ENCODE results near the gene CLIP3.
A peak's percentile ranks its signal among the peaks of the same experiment; 100 is the strongest.

CLIP3 gene

GRCh38 chr19:36006955-36007354 lies 25.7 kb downstream of the CLIP3 start:
- H3K36me3 ChIP-seq (ENCODE audit: control insufficient read depth, insufficient read depth, low read length), result no peaks in the 10 kb centered on the region
- H3K27me3 ChIP-seq (ENCODE audit: control insufficient read depth, insufficient read depth, low read length), result no peaks in the 10 kb centered on the region
- no peak overlapping the region for H3K4me3 ChIP-seq (ENCODE audit: low read depth, low read length)
- no peak overlapping the region for H3K9ac ChIP-seq (ENCODE audit: low read depth, low read length)
- no peak overlapping the region for H3K27ac ChIP-seq (ENCODE audit: low read depth, low read length)
- no peaks in the 10 kb centered on the region for H3K9me3 ChIP-seq (ENCODE audit: control insufficient read depth, insufficient read depth, low read length)
- H3K4me1 ChIP-seq (ENCODE audit: control insufficient read depth, insufficient read depth, low read length), result no peaks in the 10 kb centered on the region; the same call in 1 of the 2 replicates

- no peak overlapping the region for H3K27ac ChIP-seq (ENCODE audit: low read depth, low read length)
- H3K9me3 ChIP-seq (ENCODE audit: control insufficient read depth, insufficient read depth, low read length), result no peaks in the 10 kb centered on the region
- no peaks in the 10 kb centered on the region; the same call in 1 of the 2 replicates for H3K4me1 ChIP-seq (ENCODE audit: control insufficient read depth, insufficient read depth, low read length)
- H3K27me3 ChIP-seq (ENCODE audit: control insufficient read depth, insufficient read depth, low read length), result no peaks in the 10 kb centered on the region
- no peak overlapping the region for H3K9ac ChIP-seq (ENCODE audit: low read depth, low read length)
- H3K4me3 ChIP-seq (ENCODE audit: low read depth, low read length), result no peak overlapping the region
- no peaks in the 10 kb centered on the region for H3K36me3 ChIP-seq (ENCODE audit: control insufficient read depth, insufficient read depth, low read length)
Observed at GRCh38 chr19:36003284-36003683, 29.4 kb downstream of the CLIP3 start.

- no peak overlapping the region for H3K9ac ChIP-seq (ENCODE audit: low read depth, low read length)
- no peak overlapping the region for H3K27ac ChIP-seq (ENCODE audit: low read depth, low read length)
- no peak overlapping the region for H3K4me3 ChIP-seq (ENCODE audit: low read depth, low read length)
- H3K36me3 ChIP-seq (ENCODE audit: control insufficient read depth, insufficient read depth, low read length), result no peaks in the 10 kb centered on the region
- H3K4me1 ChIP-seq (ENCODE audit: control insufficient read depth, insufficient read depth, low read length), result no peaks in the 10 kb centered on the region
- no peaks in the 10 kb centered on the region for H3K27me3 ChIP-seq (ENCODE audit: control insufficient read depth, insufficient read depth, low read length)
- no peaks in the 10 kb centered on the region for H3K9me3 ChIP-seq (ENCODE audit: control insufficient read depth, insufficient read depth, low read length)
Observed at GRCh38 chr19:36001605-36002004, 31.1 kb downstream of the CLIP3 start.

- Histone ChIP-seq H3K36me3 (ENCODE audit: control insufficient read depth, insufficient read depth, low read length) (no peaks in the 10 kb centered on the region), H3K4me1 (ENCODE audit: control insufficient read depth, insufficient read depth, low read length) (no peaks in the 10 kb centered on the region), H3K9me3 (ENCODE audit: control insufficient read depth, insufficient read depth, low read length) (no peaks in the 10 kb centered on the region), H3K4me3 (ENCODE audit: low read depth, low read length) (no peak overlapping the region), H3K27me3 (ENCODE audit: control insufficient read depth, insufficient read depth, low read length) (no peaks in the 10 kb centered on the region), H3K9ac (ENCODE audit: low read depth, low read length) (no peak overlapping the region), H3K27ac (ENCODE audit: low read depth, low read length) (no peak overlapping the region)
Observed at GRCh38 chr19:35996777-35997176, 35.9 kb downstream of the CLIP3 start.

DNA sequence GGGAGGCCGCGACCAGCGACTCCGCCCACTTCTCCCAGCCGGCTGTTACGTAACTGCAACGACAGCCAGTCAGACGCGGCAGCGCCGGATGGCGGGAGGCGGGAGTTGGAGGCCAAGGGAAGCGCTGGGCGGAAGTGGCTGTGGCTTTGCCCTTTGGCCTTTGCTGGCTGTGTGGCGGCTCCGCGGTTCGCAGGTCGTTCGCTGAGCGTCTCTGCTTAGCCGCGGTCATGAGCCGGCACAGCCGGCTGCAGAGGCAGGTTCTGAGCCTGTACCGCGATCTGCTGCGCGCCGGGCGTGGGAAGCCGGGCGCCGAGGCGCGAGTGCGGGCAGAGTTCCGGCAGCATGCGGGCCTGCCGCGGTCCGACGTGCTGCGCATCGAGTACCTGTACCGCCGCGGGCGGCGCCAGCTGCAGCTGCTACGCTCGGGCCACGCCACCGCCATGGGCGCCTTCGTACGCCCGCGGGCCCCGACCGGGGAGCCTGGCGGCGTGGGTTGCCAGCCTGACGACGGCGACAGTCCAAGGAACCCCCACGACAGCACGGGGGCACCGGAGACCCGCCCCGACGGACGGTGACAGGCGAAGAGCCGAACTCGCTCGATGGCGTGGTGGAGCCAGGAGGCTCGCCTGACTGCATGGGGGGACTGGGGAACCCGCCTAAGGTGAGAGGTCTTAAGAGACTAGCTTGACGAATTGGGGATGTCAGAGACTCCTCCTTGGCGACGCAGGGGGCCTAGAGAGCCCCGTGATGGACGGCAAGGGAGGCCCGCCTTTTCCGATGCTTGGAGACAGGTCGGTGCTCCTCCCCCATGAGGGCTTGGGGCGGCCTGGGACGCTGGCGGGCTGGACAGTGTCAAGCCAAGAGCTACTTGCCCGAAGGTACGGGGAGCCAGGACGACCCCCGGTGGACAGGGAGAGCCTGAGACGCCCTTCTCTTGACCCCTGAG lies 37.4 kb downstream of the CLIP3 start, which contains the start of gene SDHAF1:
Gene SDHAF1 (plus strand): TSS at position 141 of the 946 bp plus-strand sequence. CDS start 87 bp downstream, at position 228.
- no peaks in the 10 kb centered on the region for H3K36me3 ChIP-seq (ENCODE audit: control insufficient read depth, insufficient read depth, low read length)
- H3K27me3 ChIP-seq (ENCODE audit: control insufficient read depth, insufficient read depth, low read length), result no peaks in the 10 kb centered on the region; the same call in 1 of the 2 replicates
- H3K9me3 ChIP-seq (ENCODE audit: control insufficient read depth, insufficient read depth, low read length), result no peaks in the 10 kb centered on the region
- H3K4me3 ChIP-seq (ENCODE audit: low read depth, low read length), result peak within 1 kb of the TSS; percentile 84
- H3K4me1 ChIP-seq (ENCODE audit: control insufficient read depth, insufficient read depth, low read length), result no peaks in the 10 kb centered on the region
- peak within 1 kb of the TSS; percentile 58; the same call in 1 of the 2 replicates for H3K9ac ChIP-seq (ENCODE audit: low read depth, low read length)
- H3K27ac ChIP-seq (ENCODE audit: low read depth, low read length), result peak within 1 kb of the TSS; percentile 71

- H3K4me3 ChIP-seq (ENCODE audit: low read depth, low read length), result no peak overlapping the region
- no peaks in the 10 kb centered on the region for H3K9me3 ChIP-seq (ENCODE audit: control insufficient read depth, insufficient read depth, low read length)
- no peak overlapping the region for H3K9ac ChIP-seq (ENCODE audit: low read depth, low read length)
- no peaks in the 10 kb centered on the region; the same call in 1 of the 2 replicates for H3K27me3 ChIP-seq (ENCODE audit: control insufficient read depth, insufficient read depth, low read length)
- no peaks in the 10 kb centered on the region for H3K36me3 ChIP-seq (ENCODE audit: control insufficient read depth, insufficient read depth, low read length)
- H3K4me1 ChIP-seq (ENCODE audit: control insufficient read depth, insufficient read depth, low read length), result no peaks in the 10 kb centered on the region
- H3K27ac ChIP-seq (ENCODE audit: low read depth, low read length), result no peak overlapping the region
Observed at GRCh38 chr19:35993923-35994598, 38.6 kb downstream of the CLIP3 start.

DNA sequence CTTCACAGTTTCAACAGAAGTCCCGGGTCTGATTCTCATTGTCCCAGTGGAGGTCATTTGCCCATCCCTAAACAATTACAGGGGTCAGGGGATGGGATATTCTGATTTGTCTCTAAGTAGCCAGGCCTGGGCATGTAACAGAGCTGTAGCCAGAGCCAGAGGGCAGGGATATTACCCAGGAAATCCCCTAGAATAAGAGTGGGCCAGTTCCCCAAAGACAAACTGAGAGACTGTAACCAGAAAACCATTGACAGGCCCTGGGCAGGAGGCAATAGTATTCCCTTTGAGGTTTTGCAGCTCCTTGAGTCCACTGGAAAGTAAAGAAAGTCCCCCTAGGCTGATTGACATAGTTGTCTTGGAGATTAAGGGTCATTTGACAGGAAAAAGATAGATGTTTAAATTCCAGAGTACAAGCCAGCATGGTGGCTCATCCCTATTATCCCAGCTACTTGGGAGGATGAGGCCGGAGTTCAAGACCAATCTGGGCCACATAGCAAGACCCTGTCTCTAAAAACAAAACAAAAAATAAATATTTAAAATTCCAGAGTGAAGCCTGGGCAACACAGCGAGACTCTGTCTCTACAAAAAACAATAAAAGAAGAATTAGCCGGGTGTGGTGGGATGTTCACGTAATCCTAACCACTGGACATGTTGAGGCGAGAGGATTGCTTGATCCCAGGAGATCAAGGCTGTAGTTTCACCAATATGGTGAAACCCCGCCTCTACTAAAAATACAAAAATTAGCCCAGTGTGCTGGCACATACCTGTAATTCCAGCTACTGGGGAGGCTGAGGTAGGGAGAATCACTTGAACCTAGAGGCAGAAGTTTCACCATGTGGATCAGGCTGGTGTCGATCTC lies 39.5 kb downstream of the CLIP3 start:
- H3K4me3 ChIP-seq (ENCODE audit: low read depth, low read length), result no peak overlapping the region
- no peak overlapping the region for H3K27ac ChIP-seq (ENCODE audit: low read depth, low read length)
- no peaks in the 10 kb centered on the region for H3K4me1 ChIP-seq (ENCODE audit: control insufficient read depth, insufficient read depth, low read length)
- no peaks in the 10 kb centered on the region; the same call in 1 of the 2 replicates for H3K27me3 ChIP-seq (ENCODE audit: control insufficient read depth, insufficient read depth, low read length)
- H3K36me3 ChIP-seq (ENCODE audit: control insufficient read depth, insufficient read depth, low read length), result no peaks in the 10 kb centered on the region
- H3K9ac ChIP-seq (ENCODE audit: low read depth, low read length), result no peak overlapping the region
- H3K9me3 ChIP-seq (ENCODE audit: control insufficient read depth, insufficient read depth, low read length), result no peaks in the 10 kb centered on the region

DNA sequence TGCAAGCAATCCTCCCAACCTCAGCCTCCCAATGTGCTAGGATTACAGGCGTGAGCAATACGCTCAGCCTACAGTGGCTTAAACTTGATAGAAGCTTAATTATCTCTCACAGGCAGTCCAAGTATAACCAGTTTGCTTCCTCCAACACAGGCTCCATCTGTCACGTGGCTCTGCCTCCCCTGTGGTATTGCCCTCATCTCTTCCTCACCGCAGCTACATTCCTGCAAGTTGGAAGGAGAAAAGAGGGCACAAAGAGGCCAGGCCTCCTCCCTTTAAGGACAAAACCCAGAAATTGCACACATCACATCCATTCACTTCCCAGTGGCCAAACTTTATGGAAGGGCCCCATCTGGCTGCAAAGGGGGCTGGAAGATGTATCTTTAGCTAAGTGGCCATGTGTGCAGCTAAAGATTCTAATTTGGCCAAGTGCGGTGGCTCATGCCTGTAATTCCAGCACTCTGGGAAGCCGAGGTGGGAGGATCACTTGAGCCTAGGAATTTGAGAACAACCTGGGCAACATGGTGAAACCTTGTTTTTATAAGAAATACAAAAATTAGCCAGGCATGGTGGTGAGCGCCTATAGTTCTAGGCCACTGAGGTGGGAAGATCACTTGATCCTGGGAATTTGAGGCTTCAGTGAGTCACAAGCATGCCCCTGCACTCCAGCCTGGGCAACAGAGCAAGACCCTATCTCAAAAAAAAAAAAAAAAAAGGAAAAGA lies 40.8 kb downstream of the CLIP3 start:
- Histone ChIP-seq H3K4me3 (ENCODE audit: low read depth, low read length) (no peak overlapping the region), H3K36me3 (ENCODE audit: control insufficient read depth, insufficient read depth, low read length) (no peaks in the 10 kb centered on the region), H3K27ac (ENCODE audit: low read depth, low read length) (no peak overlapping the region), H3K9me3 (ENCODE audit: control insufficient read depth, insufficient read depth, low read length) (no peaks in the 10 kb centered on the region), H3K27me3 (ENCODE audit: control insufficient read depth, insufficient read depth, low read length) (no peaks in the 10 kb centered on the region; the same call in 1 of the 2 replicates), H3K9ac (ENCODE audit: low read depth, low read length) (no peak overlapping the region), H3K4me1 (ENCODE audit: control insufficient read depth, insufficient read depth, low read length) (no peaks in the 10 kb centered on the region)

- H3K36me3 ChIP-seq (ENCODE audit: control insufficient read depth, insufficient read depth, low read length), result no peaks in the 10 kb centered on the region
- H3K9me3 ChIP-seq (ENCODE audit: control insufficient read depth, insufficient read depth, low read length), result no peaks in the 10 kb centered on the region
- H3K4me3 ChIP-seq (ENCODE audit: low read depth, low read length), result no peak overlapping the region
- H3K27me3 ChIP-seq (ENCODE audit: control insufficient read depth, insufficient read depth, low read length), result peaks cover 6% of the 10 kb centered on the region
- H3K27ac ChIP-seq (ENCODE audit: low read depth, low read length), result no peak overlapping the region
- H3K9ac ChIP-seq (ENCODE audit: low read depth, low read length), result no peak overlapping the region
- H3K4me1 ChIP-seq (ENCODE audit: control insufficient read depth, insufficient read depth, low read length), result no peaks in the 10 kb centered on the region
Observed at GRCh38 chr19:35990771-35991730, 41.6 kb downstream of the CLIP3 start.
